GM21423 (cell line): Measurements from ENCODE around the gene ESR1.
"Not testable (repeated sequence)": the region's sequence is repeated elsewhere in the genome, so short reads cannot be mapped to it uniquely, and the experiment has no call there.

Source experiments
- ATAC-seq: cut with Tn5 transposase; IDR thresholded peaks from one replicate; pipeline ENCODE4 v1.9.1; 2021; ENCODE audit warnings: mild to moderate bottlenecking, moderate library complexity; ENCODE audit not compliant: unreplicated experiment

Gene ESR1

DNA sequence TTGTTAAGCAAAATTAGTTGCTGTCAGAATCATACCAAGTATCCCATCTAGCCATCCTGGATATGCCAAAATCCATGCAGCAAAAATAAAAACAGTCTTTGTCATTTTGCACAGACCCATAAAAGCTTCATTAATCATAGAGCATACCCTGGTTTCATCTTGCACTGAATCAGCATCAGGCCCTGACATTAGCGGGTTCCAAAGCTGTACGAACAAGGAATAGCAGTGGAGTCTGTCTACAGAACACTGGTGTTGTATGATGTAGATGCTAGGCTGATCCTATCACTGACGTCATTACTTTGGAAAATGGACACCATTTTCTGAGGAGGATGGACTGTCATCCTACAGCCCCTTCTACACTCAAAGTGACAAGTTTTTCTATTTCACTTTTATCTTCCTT lies 315.6 kb downstream of the ESR1 start:
- no peak for ATAC-seq

DNA sequence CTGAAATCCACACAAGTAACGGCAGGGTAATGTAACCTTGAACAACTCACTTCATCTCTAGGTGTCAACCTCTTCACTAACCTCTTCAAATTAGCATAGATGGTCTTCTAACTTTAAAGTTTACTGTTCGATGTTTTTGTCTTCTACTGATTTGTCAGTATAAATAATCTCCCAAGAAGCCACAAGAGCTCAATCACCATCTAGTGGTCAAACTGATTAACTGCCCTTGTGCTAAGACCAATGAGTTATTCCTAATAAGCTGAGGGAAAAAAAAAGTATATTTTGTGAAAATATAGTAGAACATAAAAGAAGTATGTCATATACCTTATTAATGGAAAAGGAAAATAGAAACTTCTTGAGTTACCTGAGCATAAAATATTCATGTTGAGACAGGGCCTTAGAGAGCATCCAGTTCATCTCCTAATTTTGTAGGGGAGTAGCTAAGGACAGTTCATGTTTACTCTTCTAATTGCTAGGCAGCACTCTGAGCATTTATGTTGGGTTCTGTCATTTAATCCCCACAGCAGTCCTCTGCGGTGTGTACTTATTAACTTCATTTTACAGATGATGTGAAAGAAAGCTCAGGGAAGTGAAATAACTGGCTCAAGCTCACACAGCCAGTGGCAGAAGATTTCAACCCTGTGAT lies 317.1 kb downstream of the ESR1 start:
- no peak for ATAC-seq

GRCh38 chr6:152127432-152128165 lies 320.1 kb downstream of the ESR1 start:
- no peak for ATAC-seq

GRCh38 chr6:152129691-152130151 lies 322.2 kb downstream of the ESR1 start:
- ATAC-seq: no peak

GRCh38 chr6:152130441-152130840 lies 323.0 kb downstream of the ESR1 start:
- no peak for ATAC-seq

- no peak for ATAC-seq
Measured at GRCh38 chr6:152135755-152136448, 328.4 kb downstream of the ESR1 start.

- no peak for ATAC-seq
Measured at GRCh38 chr6:152136449-152136825, 329.0 kb downstream of the ESR1 start.

- not testable (repeated sequence) for ATAC-seq
Measured at GRCh38 chr6:152138344-152138743, 330.9 kb downstream of the ESR1 start.

GRCh38 chr6:152142105-152142504 lies 334.6 kb downstream of the ESR1 start:
- ATAC-seq: no peak

GRCh38 chr6:152143359-152143758 lies 335.9 kb downstream of the ESR1 start:
- ATAC-seq: no peak

- no peak for ATAC-seq
Measured at GRCh38 chr6:152146385-152146784, 338.9 kb downstream of the ESR1 start.

DNA sequence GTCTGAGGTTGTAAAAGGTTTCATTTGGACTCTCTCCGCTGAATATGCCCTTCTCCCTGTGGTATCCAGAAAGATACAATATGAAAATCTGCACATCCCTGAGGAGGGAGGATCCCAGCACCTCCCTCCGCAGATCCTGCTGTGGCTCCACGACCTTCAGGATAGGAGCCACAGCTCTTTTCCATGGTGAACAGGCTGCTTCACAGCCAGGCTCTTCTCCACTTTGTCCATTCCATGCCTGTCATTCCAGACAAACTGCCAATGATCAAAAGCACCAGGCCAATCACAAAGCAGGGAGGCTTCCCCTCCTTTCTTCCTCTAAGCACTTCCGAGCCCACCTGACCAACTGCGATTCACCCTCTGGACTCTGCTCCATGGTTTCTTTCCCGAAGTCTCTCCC lies 339.8 kb downstream of the ESR1 start:
- ATAC-seq: no peak

- ATAC-seq: no peak
Measured at GRCh38 chr6:152148412-152148811, 340.9 kb downstream of the ESR1 start.

DNA sequence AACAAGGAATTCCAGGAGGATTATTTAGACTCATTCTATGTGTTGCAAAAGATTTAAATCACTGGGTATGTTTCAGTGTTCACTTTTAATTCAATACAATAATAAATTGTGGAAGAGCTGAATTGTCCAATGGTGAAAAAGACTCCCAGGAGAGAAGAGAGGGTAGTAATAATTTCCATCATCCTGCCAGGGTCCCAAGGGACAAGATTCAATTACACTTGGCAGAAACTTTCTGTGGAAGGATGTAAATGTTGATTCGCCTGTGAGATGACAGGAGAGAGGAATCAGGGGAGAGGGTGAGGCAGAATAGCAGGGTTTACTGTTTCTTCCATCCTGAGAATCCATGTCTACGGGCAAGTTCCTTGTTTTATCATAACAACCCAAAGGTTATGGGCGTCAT lies 342.7 kb downstream of the ESR1 start:
- ATAC-seq: no peak

DNA sequence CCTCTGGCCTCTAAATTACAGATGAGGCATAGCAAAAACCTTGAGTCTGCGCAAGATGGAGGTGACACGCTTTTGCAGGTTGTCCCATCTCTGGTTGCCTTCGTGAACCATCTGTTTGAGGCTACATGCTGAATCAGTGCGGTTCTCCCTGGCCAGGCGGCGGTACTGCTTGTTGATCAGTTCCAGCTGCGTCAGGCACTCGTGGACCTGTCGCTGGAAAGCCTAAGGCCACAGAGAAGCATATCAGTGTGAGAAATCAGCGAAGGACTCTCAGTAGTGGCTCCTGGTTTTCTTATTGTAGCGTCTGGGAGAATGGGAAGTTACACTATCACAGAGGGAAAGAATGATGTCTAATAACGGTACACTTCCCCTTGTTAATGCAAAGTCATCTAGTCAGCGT lies 344.4 kb downstream of the ESR1 start:
- no peak for ATAC-seq

GRCh38 chr6:152154559-152155356 lies 347.3 kb downstream of the ESR1 start:
- no peak for ATAC-seq

DNA sequence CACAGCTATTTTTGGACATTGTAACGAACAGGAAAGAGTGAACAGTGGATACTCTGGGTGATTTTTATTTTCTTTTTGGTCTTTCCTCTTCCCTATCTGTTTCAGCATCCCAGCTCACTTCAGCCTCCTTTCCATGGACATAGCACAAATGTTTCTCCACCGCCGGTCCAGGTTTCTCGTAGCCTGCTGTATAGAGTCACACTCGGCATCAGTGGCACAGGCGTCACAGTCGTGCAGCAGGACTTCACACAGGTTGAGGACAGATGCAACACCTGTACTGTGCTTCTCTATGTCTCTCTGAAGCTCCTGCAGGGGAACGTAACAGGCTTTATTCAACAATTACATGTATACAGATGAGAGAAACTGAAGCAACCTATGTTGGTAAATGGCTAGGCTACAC lies 348.3 kb downstream of the ESR1 start:
- ATAC-seq: no peak

GRCh38 chr6:152160346-152160745 lies 352.9 kb downstream of the ESR1 start:
- peak; percentile 95 for ATAC-seq

- no peak for ATAC-seq
Measured at GRCh38 chr6:152161501-152161900, 354.0 kb downstream of the ESR1 start.

GRCh38 chr6:152164957-152165356 lies 357.5 kb downstream of the ESR1 start:
- no peak for ATAC-seq

GRCh38 chr6:152166497-152166896 lies 359.0 kb downstream of the ESR1 start:
- ATAC-seq: no peak
